ENCODE results near the gene SIRT6. TPM values are rescaled to one million over a fixed set of nuclear protein-coding genes. Genes with fewer than 3 reads are reported as not detected.

The SIRT6 gene
- total and polyA plus RNA-seq, 9 of the 15 experiments (the other 6 are each of a cell fraction or from before 2014, with no cell fraction given), result 1.4 to 41.1 (median 10.2) TPM

DNA sequence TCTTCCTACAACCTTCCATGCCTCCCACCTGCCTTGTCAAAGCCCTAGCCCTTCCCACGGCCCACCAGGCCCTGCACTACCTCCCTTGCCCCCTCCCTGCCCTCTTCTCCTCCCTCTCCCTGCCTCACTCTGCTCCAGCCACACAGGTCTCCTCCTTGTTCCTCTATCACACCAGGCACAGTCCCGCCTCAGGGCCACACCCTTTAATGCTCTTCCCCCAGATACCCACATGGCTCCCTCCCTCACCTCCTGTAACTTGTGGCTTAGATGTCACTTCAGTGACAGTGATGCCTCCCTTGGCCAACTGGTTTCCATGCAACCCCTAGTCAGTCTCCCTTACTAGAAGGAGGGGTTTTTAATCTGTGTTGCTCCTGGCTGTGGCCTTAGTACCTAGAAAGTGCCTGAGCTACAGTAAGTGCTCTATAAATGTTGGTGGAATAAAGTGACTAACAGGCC is 1.3 kb downstream of the SIRT6 start (continued):
- TF ChIP-seq ETV1 (tag; conservative IDR thresholded peaks at IDR 0.05; ENCODE audit: low read depth), result no peak
- peak in 1 of 2 experiments; percentile 61; a peak in 1 of 4 replicates for TF ChIP-seq HDAC1 (IDR thresholded peaks at IDR 0.05)
- TF ChIP-seq, protein P1, sequence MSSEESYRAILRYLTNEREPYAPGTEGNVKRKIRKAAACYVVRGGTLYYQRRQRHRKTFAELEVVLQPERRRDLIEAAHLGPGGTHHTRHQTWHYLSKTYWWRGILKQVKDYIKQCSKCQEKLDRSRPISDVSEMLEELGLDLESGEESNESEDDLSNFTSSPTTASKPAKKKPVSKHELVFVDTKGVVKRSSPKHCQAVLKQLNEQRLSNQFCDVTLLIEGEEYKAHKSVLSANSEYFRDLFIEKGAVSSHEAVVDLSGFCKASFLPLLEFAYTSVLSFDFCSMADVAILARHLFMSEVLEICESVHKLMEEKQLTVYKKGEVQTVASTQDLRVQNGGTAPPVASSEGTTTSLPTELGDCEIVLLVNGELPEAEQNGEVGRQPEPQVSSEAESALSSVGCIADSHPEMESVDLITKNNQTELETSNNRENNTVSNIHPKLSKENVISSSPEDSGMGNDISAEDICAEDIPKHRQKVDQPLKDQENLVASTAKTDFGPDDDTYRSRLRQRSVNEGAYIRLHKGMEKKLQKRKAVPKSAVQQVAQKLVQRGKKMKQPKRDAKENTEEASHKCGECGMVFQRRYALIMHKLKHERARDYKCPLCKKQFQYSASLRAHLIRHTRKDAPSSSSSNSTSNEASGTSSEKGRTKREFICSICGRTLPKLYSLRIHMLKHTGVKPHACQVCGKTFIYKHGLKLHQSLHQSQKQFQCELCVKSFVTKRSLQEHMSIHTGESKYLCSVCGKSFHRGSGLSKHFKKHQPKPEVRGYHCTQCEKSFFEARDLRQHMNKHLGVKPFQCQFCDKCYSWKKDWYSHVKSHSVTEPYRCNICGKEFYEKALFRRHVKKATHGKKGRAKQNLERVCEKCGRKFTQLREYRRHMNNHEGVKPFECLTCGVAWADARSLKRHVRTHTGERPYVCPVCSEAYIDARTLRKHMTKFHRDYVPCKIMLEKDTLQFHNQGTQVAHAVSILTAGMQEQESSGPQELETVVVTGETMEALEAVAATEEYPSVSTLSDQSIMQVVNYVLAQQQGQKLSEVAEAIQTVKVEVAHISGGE (CRISPR knock-in tag; IDR thresholded peaks at IDR 0.05), result 0 out of 6 replicates have a peak, but pooled peaks of 1 of the 3 experiments have one; percentile 28

DNA sequence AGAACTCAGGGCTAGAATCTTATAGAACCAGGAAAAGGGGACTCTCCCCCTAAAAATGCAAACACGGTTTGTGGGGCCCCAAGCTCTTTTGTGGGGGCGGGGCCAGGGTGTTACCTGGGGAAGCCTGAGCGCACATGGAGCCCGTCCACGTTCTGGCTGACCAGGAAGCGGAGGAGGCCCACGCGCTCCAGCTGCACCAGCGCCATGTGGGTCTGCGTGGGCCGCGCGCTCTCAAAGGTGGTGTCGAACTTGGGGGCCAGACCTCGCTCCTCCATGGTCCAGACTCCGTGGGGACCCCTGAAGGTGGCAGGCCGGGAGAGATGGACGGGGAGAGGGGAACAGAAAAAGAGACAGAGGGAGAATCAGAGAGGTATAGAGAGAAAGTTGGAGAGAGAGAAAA is 3.4 kb downstream of the SIRT6 start:
- ATAC-seq, result no peak
- peaks cover 6% of the 10 kb centered on the region for H3K9me1 ChIP-seq (ENCODE audit: control insufficient read depth, insufficient read depth, low read length)
- FAIRE-seq, result no peak
- DNase-seq (ENCODE audit: extremely low read depth in 1 of 4, low spot score in 3 of 4), result no peak
- H3K9me3 ChIP-seq (replicated peaks; ENCODE audit: control insufficient read depth, insufficient read depth, low read depth, low read length), result no peaks in the 10 kb centered on the region
- no peak overlapping the region for H3K9ac ChIP-seq (ENCODE audit: insufficient read depth in 1 of 2, low read depth in 2 of 2, low read length in 2 of 2)
- 84% methylated on average over 9 of the region's 18 CpGs for WGBS (ENCODE audit: insufficient coverage, low coverage, missing lambda C conversion rate)
- ChIA-PET CTCF (ENCODE audit: low intra/inter-chr PET ratio) (no interaction called here), POLR2A (interaction anchor here (0.8 kb wide), 1 partner anchor 26 kb away, joined by 3 read pairs; the partner anchor contains the start of gene CREB3L3)
- intact Hi-C loops (cut with micrococcal nuclease), result no loop called here
- H3K27ac ChIP-seq (ENCODE audit: extremely low read depth, low read depth, low read length), result no peak overlapping the region
- H3K36me3 ChIP-seq (ENCODE audit: control insufficient read depth, insufficient read depth, low read length), result peaks cover 30% of the 10 kb centered on the region; the same call in 1 of the 3 replicates
- TF ChIP-seq POLR2G (IDR thresholded peaks at IDR 0.05; ENCODE audit: low read depth, low read length), result peak; percentile 35; the same call in 1 of the 2 replicates
- no peak for TF ChIP-seq DNMT1 (IDR thresholded peaks at IDR 0.05)
- in situ Hi-C loops (cut with MboI), result no loop called here
- no peak overlapping the region for H3K4me2 ChIP-seq (ENCODE audit: insufficient read depth, low read length)
- BruUV-seq (replicated peaks), result no TSS peak
- H3K27me3 ChIP-seq (ENCODE audit: control insufficient read depth in 2 of 2, insufficient read depth in 2 of 2, low read length in 2 of 2), result no peaks in the 10 kb centered on the region
- H2AFZ ChIP-seq (ENCODE audit: low read depth, low read length), result no peak overlapping the region
- H4K20me1 ChIP-seq (replicated peaks; ENCODE audit: control insufficient read depth, insufficient read depth, low read length), result peaks cover 3% of the 10 kb centered on the region; the same call in 1 of the 2 replicates
- H3K4me3 ChIP-seq, result no peak overlapping the region
- peaks cover 14 to 59% of the 10 kb centered on the region in 2 experiments for H3K4me1 ChIP-seq (replicated peaks in 1 of 2; ENCODE audit: control insufficient read depth in 2 of 2, insufficient read depth in 2 of 2, low read length in 2 of 2)
- peaks cover 17% of the 10 kb centered on the region for H3K79me2 ChIP-seq (ENCODE audit: control insufficient read depth, insufficient read depth, low read length)

All from K562 (cell line).